A549 treated with ZK216348 at 1 μM for 4 hours (cell line): Measurements from ENCODE around the gene CDSN. TPM values are rescaled to one million over a fixed set of nuclear protein-coding genes. Genes with fewer than 3 reads are reported as not detected.

Experiments used
- total RNA-seq: library from RNA; stranded (reverse); fragments of 200-300 nt; extraction: Qiagen RNA extraction; gene quantifications from 5 replicates; pipeline ENCODE4 v1.2.3, GENCODE V29; 2022; ENCODE audit warnings: low read depth

Gene CDSN, protein sequence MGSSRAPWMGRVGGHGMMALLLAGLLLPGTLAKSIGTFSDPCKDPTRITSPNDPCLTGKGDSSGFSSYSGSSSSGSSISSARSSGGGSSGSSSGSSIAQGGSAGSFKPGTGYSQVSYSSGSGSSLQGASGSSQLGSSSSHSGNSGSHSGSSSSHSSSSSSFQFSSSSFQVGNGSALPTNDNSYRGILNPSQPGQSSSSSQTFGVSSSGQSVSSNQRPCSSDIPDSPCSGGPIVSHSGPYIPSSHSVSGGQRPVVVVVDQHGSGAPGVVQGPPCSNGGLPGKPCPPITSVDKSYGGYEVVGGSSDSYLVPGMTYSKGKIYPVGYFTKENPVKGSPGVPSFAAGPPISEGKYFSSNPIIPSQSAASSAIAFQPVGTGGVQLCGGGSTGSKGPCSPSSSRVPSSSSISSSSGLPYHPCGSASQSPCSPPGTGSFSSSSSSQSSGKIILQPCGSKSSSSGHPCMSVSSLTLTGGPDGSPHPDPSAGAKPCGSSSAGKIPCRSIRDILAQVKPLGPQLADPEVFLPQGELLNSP
- total RNA-seq: 0.11 TPM in 1 of 5 replicates, not detected in the others

GRCh38 chr6:31120151-31120915 lies at the start of gene CDSN:
TSS of gene CDSN (minus strand) at chr6:31120446. CDS start at chr6:31120419, 27 bp downstream.

GRCh38 chr6:31158140-31158862 lies 38.1 kb upstream of the CDSN start, which contains the start of gene TCF19:
TSS of gene TCF19 (plus strand) at chr6:31158589. CDS start at chr6:31159470, 881 bp downstream.

DNA sequence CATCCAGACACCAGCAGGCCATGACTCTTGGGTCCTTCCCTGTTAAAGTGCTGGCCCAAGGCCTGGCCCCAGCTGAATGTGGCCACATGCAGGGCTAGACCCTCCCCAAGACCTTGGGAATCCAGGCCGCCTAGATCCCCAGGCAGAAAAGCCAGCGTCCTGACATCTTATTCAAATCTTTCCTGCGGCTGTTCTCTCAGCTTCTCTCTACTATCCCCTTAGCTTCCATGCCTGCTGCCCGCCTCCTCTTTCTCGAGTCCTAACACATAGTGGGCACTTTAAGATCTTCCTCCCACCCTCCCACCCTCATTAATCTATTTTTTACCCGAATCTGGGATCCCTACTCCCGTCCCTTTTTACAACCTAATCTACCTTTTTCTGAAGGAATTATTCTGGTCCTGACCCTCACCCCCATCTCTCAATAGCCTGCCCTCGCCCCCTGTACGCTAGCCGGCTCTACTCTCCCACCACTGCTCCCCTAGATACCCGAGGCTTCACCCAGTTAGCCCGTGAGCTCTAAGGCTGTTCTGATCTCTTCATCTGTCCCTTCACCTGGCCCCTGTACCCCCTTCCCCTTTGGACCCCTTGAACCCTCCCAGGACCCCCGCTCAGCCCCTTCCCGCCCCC lies 37.4 kb upstream of the CDSN start, which contains the start of gene CCHCR1:
Gene CCHCR1, minus strand, starts transcription at position 290 of the 627 bp plus-strand sequence. Its CDS starts 202 bp downstream, at position 88.

DNA sequence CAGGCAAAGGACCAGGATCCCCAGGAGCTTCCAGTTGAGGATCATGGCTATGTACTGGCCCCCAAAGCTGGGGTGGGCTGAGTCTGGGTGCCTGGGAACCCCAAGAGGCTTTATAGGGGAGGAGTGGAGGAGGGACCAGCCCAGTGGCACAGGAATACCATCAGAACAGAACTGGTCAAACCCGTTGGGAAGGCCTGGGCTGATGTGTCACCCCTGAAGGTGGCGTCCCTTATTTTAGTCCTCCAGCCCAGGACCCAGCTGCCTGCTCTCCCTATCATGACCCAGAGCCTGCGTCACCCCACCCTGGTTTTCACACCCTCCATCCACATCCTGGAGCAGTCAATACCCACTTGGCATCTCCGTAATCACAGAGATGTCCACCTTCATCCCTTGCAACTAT lies 18.7 kb upstream of the CDSN start, which contains the start of gene PSORS1C2:
Gene PSORS1C2, minus strand, starts transcription at position 85 of the 400 bp plus-strand sequence. Its CDS starts 40 bp downstream, at position 45.

DNA sequence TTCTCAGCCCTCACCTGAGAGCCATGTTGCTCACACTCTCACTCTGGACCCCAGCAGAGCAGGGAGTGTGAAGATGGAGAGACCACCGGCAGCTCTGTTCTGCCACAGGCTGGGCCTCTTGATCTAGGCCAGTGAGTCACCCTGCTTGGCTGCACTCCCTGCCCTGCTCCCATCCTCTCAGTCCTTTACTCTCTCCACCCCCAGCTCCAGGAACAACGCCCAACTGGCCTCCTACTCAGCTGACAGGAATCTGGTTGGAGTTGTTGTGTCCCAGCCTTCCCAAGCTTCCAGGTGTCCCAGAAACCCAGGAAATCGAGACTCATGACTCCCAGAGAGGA lies 5.7 kb downstream of the CDSN start, which contains the start of gene PSORS1C1:
Gene PSORS1C1, plus strand, starts transcription at position 260 of the 338 bp plus-strand sequence. CDS start 14,833 bp downstream, outside the sequence.

DNA sequence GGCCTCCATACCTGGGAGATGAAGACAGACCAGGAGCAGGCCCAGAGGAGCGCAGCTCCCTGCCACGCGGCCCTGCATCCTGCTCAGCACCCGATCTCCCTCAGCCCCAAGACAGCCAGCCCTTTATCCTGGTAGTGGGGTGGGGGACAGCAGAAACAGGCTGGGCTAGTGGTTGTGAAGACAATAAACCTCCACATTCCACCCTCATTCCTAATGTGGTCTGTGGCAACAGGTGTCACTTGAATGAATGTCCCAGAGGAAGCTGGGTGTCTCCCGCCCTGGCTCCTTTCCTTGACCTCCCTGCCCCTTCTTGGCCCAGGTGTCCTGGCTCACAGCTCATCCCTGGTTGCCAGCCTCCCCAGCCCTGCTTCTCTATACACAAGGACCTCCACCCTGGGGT lies 7.8 kb downstream of the CDSN start, which contains the start of gene C6orf15:
Gene C6orf15, minus strand, starts transcription at position 98 of the 400 bp plus-strand sequence. Its CDS starts 20 bp downstream, at position 78.

Other genes starting within 250 kb of the CDSN start
- 36.1 to 67.6 TPM (median 55.7 TPM) in 5 replicates for gene DDR1, start 235.9 kb downstream of the CDSN start, total RNA-seq
- 15.2 to 23.2 TPM (median 17.3 TPM) in 5 replicates for gene GTF2H4, start 212.2 kb downstream of the CDSN start, total RNA-seq
- 9.4 to 14.7 TPM (median 13.7 TPM) in 5 replicates for gene VARS2, start 206.2 kb downstream of the CDSN start, total RNA-seq
- not detected in 5 replicates for gene SFTA2, start 188.3 kb downstream of the CDSN start, total RNA-seq
- 0.08 to 0.17 TPM (median 0.10 TPM) in 5 replicates for gene MUCL3, start 179.5 kb downstream of the CDSN start, total RNA-seq
- gene MUC21, start 136.7 kb downstream of the CDSN start, total RNA-seq: 0.05 TPM in 1 of 5 replicates, not detected in the others
- gene MUC22, start 110.0 kb downstream of the CDSN start, total RNA-seq: 0.02 TPM in 1 of 5 replicates, not detected in the others
- gene C6orf15, start 7.9 kb downstream of the CDSN start, total RNA-seq: not detected in 5 replicates
- 3.7 to 5.9 TPM (median 4.5 TPM) in 5 replicates for gene PSORS1C1, start 5.6 kb downstream of the CDSN start, total RNA-seq
- not detected in 5 replicates for gene PSORS1C2, start 18.6 kb upstream of the CDSN start, total RNA-seq
- gene CCHCR1, start 37.4 kb upstream of the CDSN start, total RNA-seq: 6.1 to 10.1 TPM (median 7.2 TPM) in 5 replicates
- gene TCF19, start 38.1 kb upstream of the CDSN start, total RNA-seq: 12.6 to 17.1 TPM (median 15.9 TPM) in 5 replicates
- 7.3 to 11.6 TPM (median 9.2 TPM) in 5 replicates for gene POU5F1, start 50.2 kb upstream of the CDSN start, total RNA-seq
- gene HLA-C, start 151.6 kb upstream of the CDSN start, total RNA-seq: 36.3 to 55.7 TPM (median 52.6 TPM) in 5 replicates
- gene HLA-B, start 236.7 kb upstream of the CDSN start, total RNA-seq: 23.1 to 30.8 TPM (median 29.5 TPM) in 5 replicates